ENCODE data around the gene ATP1A2.

ATP1A2 gene

GRCh38 chr1:160130486-160130885 lies 14.9 kb downstream of the ATP1A2 start:
- FAIRE-seq (no peak), DNase-seq (ENCODE audit: insufficient read length) (no peak)
- TF ChIP-seq TAF1 (IDR thresholded peaks at IDR 0.05; ENCODE audit: borderline replicate concordance, low read depth, low read length) (no peak), POLR2A (IDR thresholded peaks at IDR 0.05; ENCODE audit: low read depth, low read length) (no peak), POLR2AphosphoS5 (IDR thresholded peaks at IDR 0.05; ENCODE audit: low read depth, low read length) (no peak)

GRCh38 chr1:160130939-160131338 lies 15.4 kb downstream of the ATP1A2 start:
- FAIRE-seq (no peak), DNase-seq (ENCODE audit: insufficient read length) (no peak)

GRCh38 chr1:160131803-160132565 lies 16.4 kb downstream of the ATP1A2 start:
- DNase-seq (ENCODE audit: insufficient read length) (no peak), FAIRE-seq (no peak)
- TF ChIP-seq POLR2AphosphoS5 (IDR thresholded peaks at IDR 0.05; ENCODE audit: low read depth, low read length) (no peak), POLR2A (IDR thresholded peaks at IDR 0.05; ENCODE audit: low read depth, low read length) (no peak), TAF1 (IDR thresholded peaks at IDR 0.05; ENCODE audit: borderline replicate concordance, low read depth, low read length) (no peak)

More at GRCh38 chr1:160130939-160131338, 15.4 kb downstream of the ATP1A2 start:
- no peak for TF ChIP-seq POLR2AphosphoS5 (IDR thresholded peaks at IDR 0.05; ENCODE audit: low read depth, low read length)
- no peak for TF ChIP-seq POLR2A (IDR thresholded peaks at IDR 0.05; ENCODE audit: low read depth, low read length)
- TF ChIP-seq TAF1 (IDR thresholded peaks at IDR 0.05; ENCODE audit: borderline replicate concordance, low read depth, low read length) = no peak

GRCh38 chr1:160133990-160134770 lies 18.6 kb downstream of the ATP1A2 start:
- TF ChIP-seq POLR2A (IDR thresholded peaks at IDR 0.05; ENCODE audit: low read depth, low read length) (no peak), POLR2AphosphoS5 (IDR thresholded peaks at IDR 0.05; ENCODE audit: low read depth, low read length) (no peak), TAF1 (IDR thresholded peaks at IDR 0.05; ENCODE audit: borderline replicate concordance, low read depth, low read length) (no peak)
- FAIRE-seq (no peak), DNase-seq (ENCODE audit: insufficient read length) (no peak)

GRCh38 chr1:160134791-160135572 lies 19.4 kb downstream of the ATP1A2 start:
- DNase-seq (ENCODE audit: insufficient read length) = no peak
- FAIRE-seq = no peak
- TF ChIP-seq POLR2AphosphoS5 (IDR thresholded peaks at IDR 0.05; ENCODE audit: low read depth, low read length) (no peak), TAF1 (IDR thresholded peaks at IDR 0.05; ENCODE audit: borderline replicate concordance, low read depth, low read length) (no peak), POLR2A (IDR thresholded peaks at IDR 0.05; ENCODE audit: low read depth, low read length) (no peak)

GRCh38 chr1:160136121-160136925 lies 20.8 kb downstream of the ATP1A2 start:
- DNase-seq (ENCODE audit: insufficient read length) = no peak
- TF ChIP-seq POLR2AphosphoS5 (IDR thresholded peaks at IDR 0.05; ENCODE audit: low read depth, low read length) (no peak), TAF1 (IDR thresholded peaks at IDR 0.05; ENCODE audit: borderline replicate concordance, low read depth, low read length) (no peak), POLR2A (IDR thresholded peaks at IDR 0.05; ENCODE audit: low read depth, low read length) (no peak)
- FAIRE-seq = no peak

GRCh38 chr1:160136926-160137200 lies 21.3 kb downstream of the ATP1A2 start:
- DNase-seq (ENCODE audit: insufficient read length) (no peak), FAIRE-seq (no peak)
- TF ChIP-seq POLR2A (IDR thresholded peaks at IDR 0.05; ENCODE audit: low read depth, low read length) = no peak
- no peak for TF ChIP-seq TAF1 (IDR thresholded peaks at IDR 0.05; ENCODE audit: borderline replicate concordance, low read depth, low read length)
- TF ChIP-seq POLR2AphosphoS5 (IDR thresholded peaks at IDR 0.05; ENCODE audit: low read depth, low read length) = no peak

GRCh38 chr1:160137216-160137862 lies 21.8 kb downstream of the ATP1A2 start:
- DNase-seq (ENCODE audit: insufficient read length) (no peak), FAIRE-seq (no peak)
- TF ChIP-seq TAF1 (IDR thresholded peaks at IDR 0.05; ENCODE audit: borderline replicate concordance, low read depth, low read length) = no peak
- no peak for TF ChIP-seq POLR2A (IDR thresholded peaks at IDR 0.05; ENCODE audit: low read depth, low read length)
- TF ChIP-seq POLR2AphosphoS5 (IDR thresholded peaks at IDR 0.05; ENCODE audit: low read depth, low read length) = no peak

GRCh38 chr1:160139840-160140239 lies 24.3 kb downstream of the ATP1A2 start:
- TF ChIP-seq TAF1 (IDR thresholded peaks at IDR 0.05; ENCODE audit: borderline replicate concordance, low read depth, low read length) (no peak), POLR2AphosphoS5 (IDR thresholded peaks at IDR 0.05; ENCODE audit: low read depth, low read length) (no peak), POLR2A (IDR thresholded peaks at IDR 0.05; ENCODE audit: low read depth, low read length) (no peak)
- DNase-seq (ENCODE audit: insufficient read length) = no peak
- FAIRE-seq = no peak

- no peak for FAIRE-seq
These were observed 28.1 kb downstream of the ATP1A2 start for GRCh38 chr1:160143695-160144094.

More at GRCh38 chr1:160143695-160144094, 28.1 kb downstream of the ATP1A2 start:
- TF ChIP-seq TAF1 (IDR thresholded peaks at IDR 0.05; ENCODE audit: borderline replicate concordance, low read depth, low read length) = no peak
- no peak for TF ChIP-seq POLR2AphosphoS5 (IDR thresholded peaks at IDR 0.05; ENCODE audit: low read depth, low read length)
- TF ChIP-seq POLR2A (IDR thresholded peaks at IDR 0.05; ENCODE audit: low read depth, low read length) = no peak
- no peak for DNase-seq (ENCODE audit: insufficient read length)
